HG02852 (cell line): ENCODE measurements around the gene FANCB.
A peak's percentile ranks its signal among the peaks of the same experiment; 100 is the strongest.

Source experiments
- ATAC-seq: cut with Tn5 transposase; IDR thresholded peaks from one replicate; pipeline ENCODE4 v1.9.1; 2021; ENCODE audit warnings: mild to moderate bottlenecking, moderate library complexity; ENCODE audit not compliant: unreplicated experiment

The FANCB gene

GRCh38 chrX:14843666-14844065, 29.2 kb downstream of the FANCB start:
- ATAC-seq, result no peak

GRCh38 chrX:14837155-14837554, 35.7 kb downstream of the FANCB start:
- peak; percentile 54 for ATAC-seq

- no peak for ATAC-seq
Measured at GRCh38 chrX:14832586-14832985, 40.3 kb downstream of the FANCB start.

- no peak for ATAC-seq
Measured at GRCh38 chrX:14832151-14832550, 40.7 kb downstream of the FANCB start.

GRCh38 chrX:14829643-14830042, 43.2 kb downstream of the FANCB start:
- ATAC-seq, result no peak

- no peak for ATAC-seq
Measured at GRCh38 chrX:14826319-14826718, 46.5 kb downstream of the FANCB start.

- ATAC-seq, result no peak
Measured at GRCh38 chrX:14825851-14826250, 47.0 kb downstream of the FANCB start.

- ATAC-seq, result no peak
Measured at GRCh38 chrX:14819769-14820168, 53.1 kb downstream of the FANCB start.

- ATAC-seq, result no peak
Measured at GRCh38 chrX:14817571-14817970, 55.3 kb downstream of the FANCB start.

- no peak for ATAC-seq
Measured at GRCh38 chrX:14802943-14803710, 69.7 kb downstream of the FANCB start.

- no peak for ATAC-seq
Measured at GRCh38 chrX:14801136-14801535, 71.7 kb downstream of the FANCB start.

- no peak for ATAC-seq
Measured at GRCh38 chrX:14798805-14799397, 74.0 kb downstream of the FANCB start.
